ENCODE data around the gene ABTB2. TPM values are rescaled to one million over a fixed set of nuclear protein-coding genes. Genes with fewer than 3 reads are reported as not detected.

The ABTB2 gene
- total RNA-seq, 1 experiment from 2014 or later, result 3.6 TPM

DNA sequence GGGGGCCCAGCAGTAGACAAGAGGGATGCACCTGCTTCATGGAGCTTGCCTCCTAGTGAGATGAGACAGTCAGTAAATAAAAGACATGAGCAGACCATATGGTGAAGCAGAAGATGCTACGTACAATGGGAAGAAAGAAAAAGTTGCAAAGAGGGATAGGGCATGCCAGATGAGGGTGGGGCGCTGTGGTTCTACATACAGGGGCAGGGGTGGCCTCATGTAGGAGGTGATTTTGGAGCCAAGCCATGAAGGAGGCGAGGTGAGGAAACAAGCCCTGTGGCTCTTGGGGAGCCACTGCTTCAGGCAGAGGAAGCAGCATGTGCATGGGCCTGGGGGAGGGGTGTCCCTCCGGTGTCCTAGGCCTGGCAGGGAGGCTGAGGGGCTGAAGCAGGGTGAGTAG, 237.2 kb downstream of the ABTB2 start:
- Histone ChIP-seq H3K36me3 (ENCODE audit: control insufficient read depth, insufficient read depth, low read length) (peaks cover 4% of the 10 kb centered on the region), H3K4me3 (ENCODE audit: low read depth, low read length) (no peak overlapping the region), H3K27me3 (replicated peaks; ENCODE audit: control insufficient read depth, insufficient read depth, low read length) (no peaks in the 10 kb centered on the region), H3K4me1 (no peaks in the 10 kb centered on the region), H3K9me3 (no peaks in the 10 kb centered on the region)
- ChIA-PET CTCF (no interaction called here), POLR2A (no interaction called here)
- H3K4me3 Mint-ChIP-seq (ENCODE audit: unreplicated experiment), result no peak overlapping the region
- DNase-seq, result no peak
- no peaks in the 10 kb centered on the region for H3K4me1 Mint-ChIP-seq (ENCODE audit: low read depth, unreplicated experiment)
- H3K36me3 Mint-ChIP-seq (ENCODE audit: insufficient read depth, unreplicated experiment), result peaks cover 94% of the 10 kb centered on the region
- H3K9me3 Mint-ChIP-seq (ENCODE audit: unreplicated experiment), result no peaks in the 10 kb centered on the region
- BruUV-seq (replicated peaks), result no TSS peak
- H3K27ac Mint-ChIP-seq (ENCODE audit: unreplicated experiment), result no peak overlapping the region
- intact Hi-C loops (cut with micrococcal nuclease; ENCODE audit: unreplicated experiment), result no loop called here
- no peaks in the 10 kb centered on the region for H3K27me3 Mint-ChIP-seq (ENCODE audit: insufficient read depth, unreplicated experiment)
- TF ChIP-seq, protein P1, sequence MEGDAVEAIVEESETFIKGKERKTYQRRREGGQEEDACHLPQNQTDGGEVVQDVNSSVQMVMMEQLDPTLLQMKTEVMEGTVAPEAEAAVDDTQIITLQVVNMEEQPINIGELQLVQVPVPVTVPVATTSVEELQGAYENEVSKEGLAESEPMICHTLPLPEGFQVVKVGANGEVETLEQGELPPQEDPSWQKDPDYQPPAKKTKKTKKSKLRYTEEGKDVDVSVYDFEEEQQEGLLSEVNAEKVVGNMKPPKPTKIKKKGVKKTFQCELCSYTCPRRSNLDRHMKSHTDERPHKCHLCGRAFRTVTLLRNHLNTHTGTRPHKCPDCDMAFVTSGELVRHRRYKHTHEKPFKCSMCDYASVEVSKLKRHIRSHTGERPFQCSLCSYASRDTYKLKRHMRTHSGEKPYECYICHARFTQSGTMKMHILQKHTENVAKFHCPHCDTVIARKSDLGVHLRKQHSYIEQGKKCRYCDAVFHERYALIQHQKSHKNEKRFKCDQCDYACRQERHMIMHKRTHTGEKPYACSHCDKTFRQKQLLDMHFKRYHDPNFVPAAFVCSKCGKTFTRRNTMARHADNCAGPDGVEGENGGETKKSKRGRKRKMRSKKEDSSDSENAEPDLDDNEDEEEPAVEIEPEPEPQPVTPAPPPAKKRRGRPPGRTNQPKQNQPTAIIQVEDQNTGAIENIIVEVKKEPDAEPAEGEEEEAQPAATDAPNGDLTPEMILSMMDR (IDR thresholded peaks at IDR 0.05; ENCODE audit: insufficient read depth in 1 of 2, low read depth in 1 of 2, low read length in 1 of 2, severe bottlenecking in 1 of 2, unreplicated experiment in 1 of 2), result no peak

DNA sequence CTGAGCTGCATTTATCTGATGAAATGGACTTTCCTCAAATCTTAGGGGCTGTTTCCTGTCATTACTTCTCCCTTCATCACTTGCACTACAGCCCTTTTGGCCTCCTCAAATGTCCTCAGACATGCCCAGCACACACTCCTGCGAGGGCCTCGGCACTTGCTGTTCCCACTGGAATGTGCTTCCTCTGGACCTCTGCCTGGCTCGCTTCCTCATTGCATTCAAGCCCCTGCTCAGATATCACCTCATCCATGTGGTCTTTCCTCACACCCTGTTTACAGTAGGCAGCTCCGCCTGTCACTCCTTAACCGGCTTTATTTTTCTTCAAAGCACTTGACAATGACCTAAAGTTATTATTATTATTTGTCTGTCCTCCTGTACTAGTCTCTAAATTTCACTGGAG, 243.3 kb downstream of the ABTB2 start:
- no peaks in the 10 kb centered on the region for H3K27me3 Mint-ChIP-seq (ENCODE audit: insufficient read depth, unreplicated experiment)
- no TSS peak for BruUV-seq (replicated peaks)
- no peaks in the 10 kb centered on the region for H3K4me1 ChIP-seq
- no peak overlapping the region for H3K4me3 ChIP-seq (ENCODE audit: low read depth, low read length)
- no peaks in the 10 kb centered on the region for H3K9me3 ChIP-seq
- peaks cover 95% of the 10 kb centered on the region for H3K36me3 Mint-ChIP-seq (ENCODE audit: insufficient read depth, unreplicated experiment)
- ChIA-PET POLR2A (no interaction called here), CTCF (no interaction called here)
- H3K27me3 ChIP-seq (replicated peaks; ENCODE audit: control insufficient read depth, insufficient read depth, low read length), result no peaks in the 10 kb centered on the region
- no peak for DNase-seq
- peaks cover 6% of the 10 kb centered on the region for H3K4me1 Mint-ChIP-seq (ENCODE audit: low read depth, unreplicated experiment)
- H3K27ac Mint-ChIP-seq (ENCODE audit: unreplicated experiment), result no peak overlapping the region
- peaks cover 8% of the 10 kb centered on the region for H3K36me3 ChIP-seq (ENCODE audit: control insufficient read depth, insufficient read depth, low read length)
- intact Hi-C loops (cut with micrococcal nuclease; ENCODE audit: unreplicated experiment), result no loop called here
- no peak overlapping the region for H3K4me3 Mint-ChIP-seq (ENCODE audit: unreplicated experiment)
- no peaks in the 10 kb centered on the region for H3K9me3 Mint-ChIP-seq (ENCODE audit: unreplicated experiment)
- TF ChIP-seq, protein P1 (IDR thresholded peaks at IDR 0.05; ENCODE audit: insufficient read depth in 1 of 2, low read depth in 1 of 2, low read length in 1 of 2, severe bottlenecking in 1 of 2, unreplicated experiment in 1 of 2), result no peak

DNA sequence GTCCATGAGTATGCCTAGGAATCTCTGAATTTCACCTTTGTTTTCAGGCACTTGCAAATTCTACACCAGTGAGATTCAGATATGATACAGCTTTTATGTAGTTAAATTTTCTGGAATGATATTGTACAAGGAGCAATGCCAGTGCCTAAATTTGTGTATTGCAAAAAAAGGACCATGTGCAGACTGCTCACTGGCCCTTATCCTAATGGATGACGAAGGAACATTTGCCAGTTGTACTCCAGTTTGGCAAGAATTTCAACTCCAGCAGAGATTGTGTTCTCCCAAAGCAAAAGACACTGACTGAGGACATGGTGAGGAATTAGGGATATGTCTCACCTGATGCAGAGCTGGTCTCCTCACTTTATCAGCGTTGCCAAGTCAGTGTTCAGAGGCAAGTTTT, 243.8 kb downstream of the ABTB2 start:
- Histone ChIP-seq H3K27me3 (replicated peaks; ENCODE audit: control insufficient read depth, insufficient read depth, low read length) (no peaks in the 10 kb centered on the region), H3K4me1 (no peaks in the 10 kb centered on the region), H3K4me3 (ENCODE audit: low read depth, low read length) (no peak overlapping the region), H3K36me3 (ENCODE audit: control insufficient read depth, insufficient read depth, low read length) (peaks cover 8% of the 10 kb centered on the region), H3K9me3 (no peaks in the 10 kb centered on the region)
- Mint-ChIP-seq H3K27me3 (ENCODE audit: insufficient read depth, unreplicated experiment) (no peaks in the 10 kb centered on the region), H3K4me1 (ENCODE audit: low read depth, unreplicated experiment) (peaks cover 6% of the 10 kb centered on the region), H3K4me3 (ENCODE audit: unreplicated experiment) (no peak overlapping the region), H3K27ac (ENCODE audit: unreplicated experiment) (no peak overlapping the region), H3K36me3 (ENCODE audit: insufficient read depth, unreplicated experiment) (peaks cover 98% of the 10 kb centered on the region), H3K9me3 (ENCODE audit: unreplicated experiment) (no peaks in the 10 kb centered on the region)
- ChIA-PET POLR2A (no interaction called here), CTCF (no interaction called here)
- TF ChIP-seq, protein P1 (IDR thresholded peaks at IDR 0.05; ENCODE audit: insufficient read depth in 1 of 2, low read depth in 1 of 2, low read length in 1 of 2, severe bottlenecking in 1 of 2, unreplicated experiment in 1 of 2), result no peak
- no TSS peak for BruUV-seq (replicated peaks)
- intact Hi-C loops (cut with micrococcal nuclease; ENCODE audit: unreplicated experiment), result no loop called here
- no peak for DNase-seq

All from Caco-2 (cell line).